IMR-90 (cell line): Measurements from ENCODE around the gene ADCY2. TPM values are rescaled to one million over a fixed set of nuclear protein-coding genes. Genes with fewer than 3 reads are reported as not detected.

Source experiments
- ATAC-seq: fragments of 200-7000 bp; cut with Tn5 transposase; 2 replicates; pipeline ENCODE4 v1.9.1; 2020; ENCODE audit warnings: low read depth, mild to moderate bottlenecking, moderate library complexity
- BruUV-seq: library from RNA; stranded (reverse); fragments of 400-500 nt; replicated peaks from 2 replicates; lab custom pipeline; 2021; lab: Mats Ljungman, UMichigan
- CTCF ChIA-PET: fragments of 300-600 bp; formaldehyde crosslinking; extraction: SDS; loops from one replicate; lab custom pipeline; 2021; ENCODE audit warnings: antibody characterized with exemption; lab: Yijun Ruan, JAX
- POLR2A ChIA-PET: fragments of 300-600 bp; sonication (Branson Sonifier 250); formaldehyde crosslinking; loops from one replicate; lab custom pipeline; 2022; ENCODE audit warnings: antibody characterized with exemption; ENCODE audit not compliant: unreplicated experiment; lab: Charles Lee
- DNase-seq: peaks from one replicate; pipeline ENCODE4 v3.0.0; 2013
- H2AFZ ChIP-seq: replicated peaks from 2 replicates; pipeline ENCODE3; 2013; ENCODE audit warnings: low read length, mild to moderate bottlenecking; ENCODE audit not compliant: poor library complexity
- H2AK5ac ChIP-seq: 2 replicates; pipeline ENCODE4 v1.6.1; 2013; ENCODE audit warnings: low read depth, low read length, inconsistent platforms
- H2AK9ac ChIP-seq: replicated peaks from 2 replicates; pipeline ENCODE3; 2013; ENCODE audit warnings: mild to moderate bottlenecking, low read depth, low read length, moderate library complexity; ENCODE audit not compliant: poor library complexity
- H2BK120ac ChIP-seq: 2 replicates; pipeline ENCODE4 v1.6.1; 2013; ENCODE audit warnings: low read depth, low read length, inconsistent platforms
- H2BK15ac ChIP-seq: 3 replicates; pipeline ENCODE4 v1.6.1; 2013; ENCODE audit warnings: low read depth, low read length, inconsistent platforms
- H2BK20ac ChIP-seq: 2 replicates; pipeline ENCODE4 v1.6.1; 2013; ENCODE audit warnings: low read depth, mild to moderate bottlenecking, inconsistent platforms, low read length, moderate library complexity
- H2BK5ac ChIP-seq: 2 replicates; pipeline ENCODE4 v1.6.1; 2013; ENCODE audit warnings: mild to moderate bottlenecking, low read depth, low read length, inconsistent platforms; ENCODE audit not compliant: poor library complexity, severe bottlenecking
- H3K14ac ChIP-seq: replicated peaks from 2 replicates; pipeline ENCODE4 v1.6.1; 2013; ENCODE audit warnings: low read depth, low read length, inconsistent platforms
- H3K18ac ChIP-seq: 2 replicates; pipeline ENCODE4 v1.6.1; 2013; ENCODE audit warnings: low read depth, low read length, control low read depth
- H3K23ac ChIP-seq: 2 replicates; pipeline ENCODE4 v1.6.1; 2013; ENCODE audit warnings: low read depth, low read length, inconsistent platforms
- H3K27ac ChIP-seq: 2 replicates; pipeline ENCODE4 v1.5.1; 2013; ENCODE audit warnings: mild to moderate bottlenecking, control low read depth, low read length; ENCODE audit not compliant: insufficient read depth
- H3K27me3 ChIP-seq: 2 replicates; pipeline ENCODE4 v1.6.1; 2013; ENCODE audit warnings: low read length; ENCODE audit not compliant: control insufficient read depth, insufficient read depth
- H3K36me3 ChIP-seq: 2 replicates; pipeline ENCODE4 v1.6.1; 2013; ENCODE audit warnings: low read length, mixed read lengths; ENCODE audit not compliant: control insufficient read depth, insufficient read depth
- H3K4ac ChIP-seq: 2 replicates; pipeline ENCODE4 v1.6.1; 2013; ENCODE audit warnings: low read depth, low read length, inconsistent platforms
- H3K4me1 ChIP-seq: 2 replicates; pipeline ENCODE4 v1.6.1; 2013; ENCODE audit warnings: low read length, mixed read lengths; ENCODE audit not compliant: control insufficient read depth, insufficient read depth
- H3K4me2 ChIP-seq: 2 replicates; pipeline ENCODE4 v1.6.1; 2013; ENCODE audit warnings: low read depth, mild to moderate bottlenecking, control low read depth, low read length, moderate library complexity
- H3K4me3 ChIP-seq: 2 replicates; pipeline ENCODE4 v1.5.1; 2013; ENCODE audit warnings: low read depth, mild to moderate bottlenecking, control low read depth, low read length, moderate library complexity; ENCODE audit not compliant: insufficient read depth
- H3K56ac ChIP-seq: 2 replicates; pipeline ENCODE4 v1.6.1; 2013; ENCODE audit warnings: low read length, inconsistent platforms; ENCODE audit not compliant: insufficient read depth; ENCODE audit errors: extremely low read depth
- H3K79me1 ChIP-seq, 2 experiments: 2 replicates each; pipeline ENCODE4 v1.6.1; 2013; ENCODE audit warnings: low read length in 2 of 2, inconsistent platforms in 1 of 2, low read depth in 1 of 2
- H3K9ac ChIP-seq: 2 replicates; pipeline ENCODE4 v1.6.1; 2013; ENCODE audit warnings: low read depth, low read length, control low read depth
- H3K9me1 ChIP-seq: 2 replicates; pipeline ENCODE4 v1.6.1; 2013; ENCODE audit warnings: low read length, inconsistent platforms; ENCODE audit not compliant: insufficient read depth
- H3K9me3 ChIP-seq: 2 replicates; pipeline ENCODE4 v1.6.1; 2013; ENCODE audit warnings: low read length; ENCODE audit not compliant: control insufficient read depth, insufficient read depth
- H4K20me1 ChIP-seq: 2 replicates; pipeline ENCODE4 v1.6.1; 2013; ENCODE audit warnings: low read length, inconsistent platforms; ENCODE audit not compliant: insufficient read depth
- H4K5ac ChIP-seq: 2 replicates; pipeline ENCODE4 v1.6.1; 2013; ENCODE audit warnings: mild to moderate bottlenecking, low read depth, low read length, control low read depth
- H4K8ac ChIP-seq, 2 experiments: 2 replicates each; pipeline ENCODE4 v1.6.1; 2013; ENCODE audit warnings: low read depth in 2 of 2, low read length in 2 of 2, control low read depth in 1 of 2, inconsistent platforms in 1 of 2
- H4K91ac ChIP-seq: 2 replicates; pipeline ENCODE4 v1.6.1; 2013; ENCODE audit warnings: low read depth, low read length, inconsistent platforms; ENCODE audit not compliant: insufficient read depth
- CEBPB ChIP-seq: IDR thresholded peaks from 2 replicates; pipeline ENCODE4 v1.6.1; 2012; ENCODE audit warnings: low read depth, low read length, improper control_type of control experiment
- CHD1 ChIP-seq: IDR thresholded peaks from 2 replicates; pipeline ENCODE4 v1.6.1; 2012; ENCODE audit warnings: low read depth, low read length, improper control_type of control experiment
- FOS ChIP-seq: fragments of 150-350 bp; IDR thresholded peaks from 2 replicates; pipeline ENCODE4 v1.6.1; 2016; ENCODE audit warnings: low read depth, low read length
- MAFK ChIP-seq: IDR thresholded peaks from 2 replicates; pipeline ENCODE4 v1.6.1; 2012; ENCODE audit warnings: low read depth, low read length, improper control_type of control experiment
- MAZ ChIP-seq: IDR thresholded peaks from 2 replicates; pipeline ENCODE4 v1.6.1; 2012; ENCODE audit warnings: low read depth, mild to moderate bottlenecking, low read length, improper control_type of control experiment, moderate library complexity, borderline replicate concordance
- MXI1 ChIP-seq: IDR thresholded peaks from 2 replicates; pipeline ENCODE4 v1.6.1; 2012; ENCODE audit warnings: low read depth, mild to moderate bottlenecking, low read length, moderate library complexity, borderline replicate concordance
- NFE2L2 ChIP-seq: fragments of 150-350 bp; IDR thresholded peaks from 2 replicates; pipeline ENCODE4 v1.6.1; 2016; ENCODE audit warnings: low read depth, mild to moderate bottlenecking, low read length
- POLR2A ChIP-seq: IDR thresholded peaks from 2 replicates; pipeline ENCODE4 v1.6.1; 2012; ENCODE audit warnings: mild to moderate bottlenecking, low read depth, low read length
- RAD21 ChIP-seq: IDR thresholded peaks from 2 replicates; pipeline ENCODE4 v1.6.1; 2012; ENCODE audit warnings: low read length, improper control_type of control experiment
- RCOR1 ChIP-seq: IDR thresholded peaks from 2 replicates; pipeline ENCODE4 v1.6.1; 2012; ENCODE audit warnings: mild to moderate bottlenecking, low read length, improper control_type of control experiment; ENCODE audit not compliant: insufficient replicate concordance
- RFX5 ChIP-seq: IDR thresholded peaks from 2 replicates; pipeline ENCODE4 v1.8.0; 2012; ENCODE audit warnings: low read depth, mild to moderate bottlenecking, low read length, moderate library complexity
- SMC3 ChIP-seq: fragments of 150-350 bp; IDR thresholded peaks from 2 replicates; pipeline ENCODE4 v1.6.1; 2016; ENCODE audit warnings: low read depth, mild to moderate bottlenecking, antibody characterized with exemption, low read length, moderate library complexity
- whole genome bisulfite sequencing, 2 experiments: methylation state at CpG; one replicate each; pipeline versions ENCODE4 v1.1.5 to v1.1.7; 2013; ENCODE audit warnings: missing lambda C conversion rate in 2 of 2; ENCODE audit not compliant: insufficient read length in 1 of 2; ENCODE audit errors: extremely low coverage in 2 of 2; 5-methylcytosine and 5-hydroxymethylcytosine counted together
- dilution Hi-C: fragments of 300-500 bp; cut with HindIII; formaldehyde crosslinking; loops from one replicate; pipeline ENCODE4 v1.14.3; 2018; ENCODE audit warnings: low sequenced_read_pairs; ENCODE audit not compliant: unreplicated experiment
- in situ Hi-C: fragments of 300-500 bp; cut with MboI; formaldehyde crosslinking; loops from 3 replicates; pipeline ENCODE4 v1.14.3; 2019; ENCODE audit warnings: low sequenced_read_pairs, inconsistent platforms, mixed read lengths
- intact Hi-C: fragments of 100-400 bp; cut with micrococcal nuclease; formaldehyde crosslinking; loops from 2 replicates; pipeline ENCODE4 v1.10.0; 2022
- polyA plus RNA-seq, 3 experiments: library from polyadenylated mRNA; depleted of rRNA; stranded (reverse); fragments of >200 nt; gene quantifications; 2 replicates each; pipeline ENCODE4 v1.2.3, GENCODE V29; 2012; ENCODE audit warnings: low replicate concordance in 1 of 3
- total RNA-seq: library from RNA; depleted of rRNA; stranded (reverse); fragments of >200 nt; gene quantifications from 2 replicates; pipeline ENCODE4 v1.2.3, GENCODE V29; 2012
- TF ChIP-seq, protein P1 (sequence below): conservative IDR thresholded peaks from 2 replicates; pipeline ENCODE4 v1.5.1; 2012; ENCODE audit warnings: mild to moderate bottlenecking, low read depth, low read length, improper control_type of control experiment
- TF ChIP-seq, protein P2 (sequence below): fragments of 150-350 bp; IDR thresholded peaks from 2 replicates; pipeline ENCODE4 v1.6.1; 2016; ENCODE audit warnings: low read depth, mild to moderate bottlenecking, low read length, moderate library complexity, borderline replicate concordance
- TF ChIP-seq, protein P3 (sequence below): fragments of 150-350 bp; IDR thresholded peaks from 2 replicates; pipeline ENCODE4 v1.6.1; 2017; ENCODE audit warnings: mild to moderate bottlenecking, antibody characterized with exemption, low read length, low read depth

Gene ADCY2
- total and polyA plus RNA-seq, 2 of the 4 experiments (the other 2 are of a cell fraction), result not detected

DNA sequence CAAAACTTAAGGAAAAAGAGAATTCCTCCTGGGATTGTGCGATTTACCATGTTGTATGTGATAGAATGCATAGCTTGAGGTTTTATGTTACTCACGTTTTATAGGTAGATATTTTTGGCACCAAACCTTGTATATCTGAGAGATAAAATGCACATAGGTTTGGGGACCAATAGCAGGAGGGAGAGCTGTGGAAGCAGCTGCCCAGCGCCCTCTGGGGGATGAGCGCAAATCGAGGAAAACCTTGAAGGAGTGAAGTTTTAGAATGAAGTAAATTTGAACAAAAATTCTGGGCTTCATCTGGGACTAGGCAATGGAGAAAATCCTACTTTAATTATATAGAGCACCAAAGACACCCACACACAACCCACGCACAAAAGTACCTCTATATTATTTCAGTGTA lies 197.0 kb downstream of the ADCY2 start:
- H3K79me1 ChIP-seq, result no peaks in the 10 kb centered on the region
- H2BK20ac ChIP-seq, result no peak overlapping the region
- H2BK120ac ChIP-seq, result no peak overlapping the region
- no peak overlapping the region for H4K5ac ChIP-seq
- peaks cover 13% of the 10 kb centered on the region for H3K9me3 ChIP-seq
- no peak overlapping the region for H3K14ac ChIP-seq
- no peak overlapping the region for H4K91ac ChIP-seq
- H3K36me3 ChIP-seq, result no peaks in the 10 kb centered on the region
- no peak overlapping the region for H3K18ac ChIP-seq
- TF ChIP-seq, protein P1, sequence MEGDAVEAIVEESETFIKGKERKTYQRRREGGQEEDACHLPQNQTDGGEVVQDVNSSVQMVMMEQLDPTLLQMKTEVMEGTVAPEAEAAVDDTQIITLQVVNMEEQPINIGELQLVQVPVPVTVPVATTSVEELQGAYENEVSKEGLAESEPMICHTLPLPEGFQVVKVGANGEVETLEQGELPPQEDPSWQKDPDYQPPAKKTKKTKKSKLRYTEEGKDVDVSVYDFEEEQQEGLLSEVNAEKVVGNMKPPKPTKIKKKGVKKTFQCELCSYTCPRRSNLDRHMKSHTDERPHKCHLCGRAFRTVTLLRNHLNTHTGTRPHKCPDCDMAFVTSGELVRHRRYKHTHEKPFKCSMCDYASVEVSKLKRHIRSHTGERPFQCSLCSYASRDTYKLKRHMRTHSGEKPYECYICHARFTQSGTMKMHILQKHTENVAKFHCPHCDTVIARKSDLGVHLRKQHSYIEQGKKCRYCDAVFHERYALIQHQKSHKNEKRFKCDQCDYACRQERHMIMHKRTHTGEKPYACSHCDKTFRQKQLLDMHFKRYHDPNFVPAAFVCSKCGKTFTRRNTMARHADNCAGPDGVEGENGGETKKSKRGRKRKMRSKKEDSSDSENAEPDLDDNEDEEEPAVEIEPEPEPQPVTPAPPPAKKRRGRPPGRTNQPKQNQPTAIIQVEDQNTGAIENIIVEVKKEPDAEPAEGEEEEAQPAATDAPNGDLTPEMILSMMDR, result no peak
- TF ChIP-seq MAZ (no peak), RAD21 (no peak), MAFK (no peak), RFX5 (no peak), CEBPB (no peak), POLR2A (no peak), FOS (no peak), RCOR1 (no peak), MXI1 (no peak), CHD1 (no peak), SMC3 (no peak), NFE2L2 (no peak)
- TF ChIP-seq, protein P2, sequence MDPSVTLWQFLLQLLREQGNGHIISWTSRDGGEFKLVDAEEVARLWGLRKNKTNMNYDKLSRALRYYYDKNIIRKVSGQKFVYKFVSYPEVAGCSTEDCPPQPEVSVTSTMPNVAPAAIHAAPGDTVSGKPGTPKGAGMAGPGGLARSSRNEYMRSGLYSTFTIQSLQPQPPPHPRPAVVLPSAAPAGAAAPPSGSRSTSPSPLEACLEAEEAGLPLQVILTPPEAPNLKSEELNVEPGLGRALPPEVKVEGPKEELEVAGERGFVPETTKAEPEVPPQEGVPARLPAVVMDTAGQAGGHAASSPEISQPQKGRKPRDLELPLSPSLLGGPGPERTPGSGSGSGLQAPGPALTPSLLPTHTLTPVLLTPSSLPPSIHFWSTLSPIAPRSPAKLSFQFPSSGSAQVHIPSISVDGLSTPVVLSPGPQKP, result no peak
- TF ChIP-seq, protein P3, sequence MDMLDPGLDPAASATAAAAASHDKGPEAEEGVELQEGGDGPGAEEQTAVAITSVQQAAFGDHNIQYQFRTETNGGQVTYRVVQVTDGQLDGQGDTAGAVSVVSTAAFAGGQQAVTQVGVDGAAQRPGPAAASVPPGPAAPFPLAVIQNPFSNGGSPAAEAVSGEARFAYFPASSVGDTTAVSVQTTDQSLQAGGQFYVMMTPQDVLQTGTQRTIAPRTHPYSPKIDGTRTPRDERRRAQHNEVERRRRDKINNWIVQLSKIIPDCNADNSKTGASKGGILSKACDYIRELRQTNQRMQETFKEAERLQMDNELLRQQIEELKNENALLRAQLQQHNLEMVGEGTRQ, result no peak
- H3K56ac ChIP-seq, result no peak overlapping the region
- no peak overlapping the region for H3K4me3 ChIP-seq
- intact Hi-C loops, result no loop called here
- DNase-seq (no peak), ATAC-seq (no peak)
- ChIA-PET POLR2A (no interaction called here), CTCF (no interaction called here)
- H3K4ac ChIP-seq, result no peak overlapping the region
- H2AK5ac ChIP-seq, result no peak overlapping the region
- no peak overlapping the region for H3K23ac ChIP-seq
- H3K9me1 ChIP-seq, result no peaks in the 10 kb centered on the region
- dilution Hi-C loops, result no loop called here
- H3K27ac ChIP-seq, result no peak overlapping the region
- H2AK9ac ChIP-seq, result no peak overlapping the region
- 0% methylated on average over 1 of the region's 6 CpGs; no CpG with 5 or more reads in 1 of the 2 experiments for WGBS, 2 experiments
- H3K27me3 ChIP-seq, result no peaks in the 10 kb centered on the region
- H2AFZ ChIP-seq, result no peak overlapping the region
- H4K8ac ChIP-seq, result no peak overlapping the region
- in situ Hi-C loops, result no loop called here
- H3K4me2 ChIP-seq, result no peak overlapping the region
- H3K9ac ChIP-seq, result no peak overlapping the region
- no TSS peak for BruUV-seq
- H2BK15ac ChIP-seq, result no peak overlapping the region
- no peaks in the 10 kb centered on the region for H3K4me1 ChIP-seq
- no peaks in the 10 kb centered on the region for H4K20me1 ChIP-seq
- H2BK5ac ChIP-seq, result no peak overlapping the region
